ENCODE results near the gene TRUB1.

Gene TRUB1

GRCh38 chr10:114990991-114991390 lies 53.0 kb downstream of the TRUB1 start:
- H3K36me3 ChIP-seq (ENCODE audit: control insufficient read depth in 4 of 4, insufficient read depth in 4 of 4, low read length in 3 of 4), result peaks cover 0 to 3% (median 1%) of the 10 kb centered on the region in 4 experiments
- no peaks in the 10 kb centered on the region for H3K27me3 ChIP-seq (replicated peaks in 2 of 5; ENCODE audit: control insufficient read depth in 4 of 5, insufficient read depth in 5 of 5, low read length in 4 of 5)
- no peaks in the 10 kb centered on the region for H3K4me1 ChIP-seq (ENCODE audit: control extremely low read depth in 1 of 4, control insufficient read depth in 4 of 4, insufficient read depth in 4 of 4, low read length in 3 of 4)
- no peak for DNase-seq
- ChIA-PET CTCF (no interaction called here), POLR2A (no interaction called here)
- peaks cover 0 to 9% (median under 1%) of the 10 kb centered on the region in 5 experiments for H3K9me3 ChIP-seq (ENCODE audit: control extremely low read depth in 1 of 5, control insufficient read depth in 4 of 5, insufficient read depth in 2 of 5, low read depth in 1 of 5, low read length in 4 of 5)
- no peak overlapping the region for H3K27ac ChIP-seq (ENCODE audit: insufficient read depth in 1 of 2, low read depth in 1 of 2, low read length in 2 of 2, poor library complexity in 1 of 2, severe bottlenecking in 2 of 2)
- no peak overlapping the region for H3K4me3 ChIP-seq (ENCODE audit: control insufficient read depth in 1 of 7, extremely low read depth in 1 of 7, insufficient read depth in 4 of 7, low read depth in 2 of 7, low read length in 6 of 7)
- no CpG with 5 or more reads among the region's 4 CpGs for WGBS (ENCODE audit: insufficient coverage)

- H3K36me3 ChIP-seq (ENCODE audit: control insufficient read depth in 4 of 4, insufficient read depth in 4 of 4, low read length in 3 of 4), result peaks cover 0 to 3% (median 1%) of the 10 kb centered on the region in 4 experiments
- H3K9me3 ChIP-seq (ENCODE audit: control extremely low read depth in 1 of 5, control insufficient read depth in 4 of 5, insufficient read depth in 2 of 5, low read depth in 1 of 5, low read length in 4 of 5), result peaks cover 0 to 5% (median 0%) of the 10 kb centered on the region in 5 experiments
- DNase-seq, result no peak
- no peaks in the 10 kb centered on the region for H3K27me3 ChIP-seq (replicated peaks in 2 of 5; ENCODE audit: control insufficient read depth in 4 of 5, insufficient read depth in 5 of 5, low read length in 4 of 5)
- CTCF ChIA-PET, result no interaction called here
- H3K27ac ChIP-seq (ENCODE audit: insufficient read depth in 1 of 2, low read depth in 1 of 2, low read length in 2 of 2, poor library complexity in 1 of 2, severe bottlenecking in 2 of 2), result no peak overlapping the region
- H3K4me3 ChIP-seq (ENCODE audit: control insufficient read depth in 1 of 7, extremely low read depth in 1 of 7, insufficient read depth in 4 of 7, low read depth in 2 of 7, low read length in 6 of 7), result no peak overlapping the region
- whole genome bisulfite sequencing (ENCODE audit: insufficient coverage), result 97% methylated on average over 6 of the region's 9 CpGs
- H3K4me1 ChIP-seq (ENCODE audit: control extremely low read depth in 1 of 4, control insufficient read depth in 4 of 4, insufficient read depth in 4 of 4, low read length in 3 of 4), result no peaks in the 10 kb centered on the region
- POLR2A ChIA-PET, result no interaction called here
Measured at GRCh38 chr10:114992189-114992775, 54.3 kb downstream of the TRUB1 start.

- CTCF ChIA-PET, result interaction anchor here (0.9 kb wide), 1 partner anchor 10 kb away, joined by 4 read pairs; no protein-coding TSS in a partner anchor
- WGBS (ENCODE audit: insufficient coverage), result 94% methylated on average over 4 of the region's 6 CpGs
Measured at GRCh38 chr10:114995468-114996247, 57.7 kb downstream of the TRUB1 start.

GRCh38 chr10:114996542-114996941 lies 58.5 kb downstream of the TRUB1 start:
- Histone ChIP-seq H3K27me3 (replicated peaks in 2 of 5; ENCODE audit: control insufficient read depth in 4 of 5, insufficient read depth in 5 of 5, low read length in 4 of 5) (no peaks in the 10 kb centered on the region), H3K4me1 (ENCODE audit: control extremely low read depth in 1 of 4, control insufficient read depth in 4 of 4, insufficient read depth in 4 of 4, low read length in 3 of 4) (no peaks in the 10 kb centered on the region), H3K9me3 (ENCODE audit: control extremely low read depth in 1 of 5, control insufficient read depth in 4 of 5, insufficient read depth in 2 of 5, low read depth in 1 of 5, low read length in 4 of 5) (no peaks in the 10 kb centered on the region), H3K36me3 (ENCODE audit: control insufficient read depth in 4 of 4, insufficient read depth in 4 of 4, low read length in 3 of 4) (no peaks in the 10 kb centered on the region), H3K4me3 (ENCODE audit: control insufficient read depth in 1 of 7, extremely low read depth in 1 of 7, insufficient read depth in 4 of 7, low read depth in 2 of 7, low read length in 6 of 7) (no peak overlapping the region), H3K27ac (ENCODE audit: insufficient read depth in 1 of 2, low read depth in 1 of 2, low read length in 2 of 2, poor library complexity in 1 of 2, severe bottlenecking in 2 of 2) (no peak overlapping the region)
- whole genome bisulfite sequencing (ENCODE audit: insufficient coverage), result 100% methylated on average over 1 of the region's 4 CpGs
- DNase-seq, result no peak
- CTCF ChIA-PET, result interaction anchor here (1.3 kb wide), 1 partner anchor 39 kb away, joined by 7 read pairs; no protein-coding TSS in a partner anchor
- POLR2A ChIA-PET, result interaction anchor here (0.6 kb wide), 1 partner anchor 41 kb away, joined by 3 read pairs; no protein-coding TSS in a partner anchor

More at GRCh38 chr10:114995468-114996247, 57.7 kb downstream of the TRUB1 start:
- POLR2A ChIA-PET, result no interaction called here
- Histone ChIP-seq H3K9me3 (ENCODE audit: control extremely low read depth in 1 of 5, control insufficient read depth in 4 of 5, insufficient read depth in 2 of 5, low read depth in 1 of 5, low read length in 4 of 5) (no peaks in the 10 kb centered on the region), H3K27me3 (replicated peaks in 2 of 5; ENCODE audit: control insufficient read depth in 4 of 5, insufficient read depth in 5 of 5, low read length in 4 of 5) (no peaks in the 10 kb centered on the region), H3K4me3 (ENCODE audit: control insufficient read depth in 1 of 7, extremely low read depth in 1 of 7, insufficient read depth in 4 of 7, low read depth in 2 of 7, low read length in 6 of 7) (no peak overlapping the region), H3K36me3 (ENCODE audit: control insufficient read depth in 4 of 4, insufficient read depth in 4 of 4, low read length in 3 of 4) (no peaks in the 10 kb centered on the region), H3K4me1 (ENCODE audit: control extremely low read depth in 1 of 4, control insufficient read depth in 4 of 4, insufficient read depth in 4 of 4, low read length in 3 of 4) (no peaks in the 10 kb centered on the region), H3K27ac (ENCODE audit: insufficient read depth in 1 of 2, low read depth in 1 of 2, low read length in 2 of 2, poor library complexity in 1 of 2, severe bottlenecking in 2 of 2) (no peak overlapping the region)
- no peak for DNase-seq

- ChIA-PET POLR2A (no interaction called here), CTCF (no interaction called here)
- Histone ChIP-seq H3K36me3 (ENCODE audit: control insufficient read depth in 4 of 4, insufficient read depth in 4 of 4, low read length in 3 of 4) (no peaks in the 10 kb centered on the region), H3K27me3 (replicated peaks in 2 of 5; ENCODE audit: control insufficient read depth in 4 of 5, insufficient read depth in 5 of 5, low read length in 4 of 5) (peaks cover 0 to 4% (median 0%) of the 10 kb centered on the region in 5 experiments), H3K9me3 (ENCODE audit: control extremely low read depth in 1 of 5, control insufficient read depth in 4 of 5, insufficient read depth in 2 of 5, low read depth in 1 of 5, low read length in 4 of 5) (no peaks in the 10 kb centered on the region), H3K27ac (ENCODE audit: insufficient read depth in 1 of 2, low read depth in 1 of 2, low read length in 2 of 2, poor library complexity in 1 of 2, severe bottlenecking in 2 of 2) (no peak overlapping the region), H3K4me1 (ENCODE audit: control extremely low read depth in 1 of 4, control insufficient read depth in 4 of 4, insufficient read depth in 4 of 4, low read length in 3 of 4) (no peaks in the 10 kb centered on the region), H3K4me3 (ENCODE audit: control insufficient read depth in 1 of 7, extremely low read depth in 1 of 7, insufficient read depth in 4 of 7, low read depth in 2 of 7, low read length in 6 of 7) (no peak overlapping the region)
- 94% methylated on average over 7 of the region's 7 CpGs for WGBS (ENCODE audit: insufficient coverage)
- no peak for DNase-seq
Measured at GRCh38 chr10:114998993-114999392, 61.0 kb downstream of the TRUB1 start.

DNA sequence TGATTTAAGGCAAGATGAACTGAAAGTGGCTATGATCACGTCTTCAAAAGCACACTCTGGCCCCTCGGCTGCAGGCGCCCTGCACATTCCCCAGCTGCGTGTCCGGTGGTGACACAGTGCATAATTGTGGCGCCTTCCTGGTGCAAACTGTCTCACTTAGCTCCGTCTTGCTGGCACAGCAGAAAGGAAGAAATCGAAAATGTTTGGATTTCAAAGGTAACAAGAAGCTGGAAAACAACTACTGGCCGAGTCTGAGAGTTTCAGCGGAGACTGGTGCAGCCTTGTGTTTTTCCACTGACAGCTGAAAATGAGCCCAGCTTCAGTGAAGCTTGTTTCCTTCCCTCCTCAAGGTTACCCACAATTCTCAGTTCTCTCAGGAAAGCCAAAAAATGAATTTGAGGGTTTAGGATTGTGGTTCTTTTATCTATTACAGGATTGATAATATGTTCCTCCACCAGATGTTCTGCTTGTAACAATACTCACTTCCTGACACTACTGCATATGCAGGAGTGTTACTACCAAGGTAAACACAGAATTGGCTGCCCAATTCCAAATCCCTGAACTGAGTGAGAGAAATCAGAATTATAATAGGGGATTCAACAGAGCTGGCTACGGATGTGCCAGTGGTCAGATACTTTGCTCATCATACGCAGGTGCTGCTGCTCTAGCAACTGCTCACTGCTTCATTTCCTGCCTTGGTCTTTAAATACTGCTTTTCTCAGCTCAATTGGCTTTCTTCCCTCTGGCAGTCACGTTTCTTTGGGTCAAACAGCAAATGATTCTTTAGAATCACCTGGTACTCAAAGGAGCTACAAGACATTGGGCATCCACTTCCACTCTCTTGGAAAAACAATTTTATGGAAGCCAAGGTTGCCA lies 63.7 kb downstream of the TRUB1 start:
- H3K36me3 ChIP-seq (ENCODE audit: control insufficient read depth in 4 of 4, insufficient read depth in 4 of 4, low read length in 3 of 4), result no peaks in the 10 kb centered on the region
- H3K4me3 ChIP-seq (ENCODE audit: control insufficient read depth in 1 of 7, extremely low read depth in 1 of 7, insufficient read depth in 4 of 7, low read depth in 2 of 7, low read length in 6 of 7), result no peak overlapping the region
- no peak overlapping the region for H3K27ac ChIP-seq (ENCODE audit: insufficient read depth in 1 of 2, low read depth in 1 of 2, low read length in 2 of 2, poor library complexity in 1 of 2, severe bottlenecking in 2 of 2)
- CTCF ChIA-PET, result no interaction called here
- H3K27me3 ChIP-seq (replicated peaks in 2 of 5; ENCODE audit: control insufficient read depth in 4 of 5, insufficient read depth in 5 of 5, low read length in 4 of 5), result peaks cover 0 to 4% (median 2%) of the 10 kb centered on the region in 5 experiments
- WGBS (ENCODE audit: insufficient coverage), result 91% methylated on average over 12 of the region's 13 CpGs
- peak in 1 of 3 donors; percentile 9 for DNase-seq
- H3K9me3 ChIP-seq (ENCODE audit: control extremely low read depth in 1 of 5, control insufficient read depth in 4 of 5, insufficient read depth in 2 of 5, low read depth in 1 of 5, low read length in 4 of 5), result no peaks in the 10 kb centered on the region
- H3K4me1 ChIP-seq (ENCODE audit: control extremely low read depth in 1 of 4, control insufficient read depth in 4 of 4, insufficient read depth in 4 of 4, low read length in 3 of 4), result no peaks in the 10 kb centered on the region
- POLR2A ChIA-PET, result no interaction called here

Measured in common myeloid progenitor, CD34-positive (primary cell).